ENCODE measurements around the gene ASNSD1.

Gene ASNSD1

GRCh38 chr2:189623049-189623448, 38.2 kb upstream of the ASNSD1 start:
- TF ChIP-seq, protein P1, sequence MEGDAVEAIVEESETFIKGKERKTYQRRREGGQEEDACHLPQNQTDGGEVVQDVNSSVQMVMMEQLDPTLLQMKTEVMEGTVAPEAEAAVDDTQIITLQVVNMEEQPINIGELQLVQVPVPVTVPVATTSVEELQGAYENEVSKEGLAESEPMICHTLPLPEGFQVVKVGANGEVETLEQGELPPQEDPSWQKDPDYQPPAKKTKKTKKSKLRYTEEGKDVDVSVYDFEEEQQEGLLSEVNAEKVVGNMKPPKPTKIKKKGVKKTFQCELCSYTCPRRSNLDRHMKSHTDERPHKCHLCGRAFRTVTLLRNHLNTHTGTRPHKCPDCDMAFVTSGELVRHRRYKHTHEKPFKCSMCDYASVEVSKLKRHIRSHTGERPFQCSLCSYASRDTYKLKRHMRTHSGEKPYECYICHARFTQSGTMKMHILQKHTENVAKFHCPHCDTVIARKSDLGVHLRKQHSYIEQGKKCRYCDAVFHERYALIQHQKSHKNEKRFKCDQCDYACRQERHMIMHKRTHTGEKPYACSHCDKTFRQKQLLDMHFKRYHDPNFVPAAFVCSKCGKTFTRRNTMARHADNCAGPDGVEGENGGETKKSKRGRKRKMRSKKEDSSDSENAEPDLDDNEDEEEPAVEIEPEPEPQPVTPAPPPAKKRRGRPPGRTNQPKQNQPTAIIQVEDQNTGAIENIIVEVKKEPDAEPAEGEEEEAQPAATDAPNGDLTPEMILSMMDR (IDR thresholded peaks at IDR 0.05), result no peak
- TF ChIP-seq ZFX (IDR thresholded peaks at IDR 0.05; ENCODE audit: borderline replicate concordance), result no peak
- no peak overlapping the region for H3K27ac ChIP-seq

DNA sequence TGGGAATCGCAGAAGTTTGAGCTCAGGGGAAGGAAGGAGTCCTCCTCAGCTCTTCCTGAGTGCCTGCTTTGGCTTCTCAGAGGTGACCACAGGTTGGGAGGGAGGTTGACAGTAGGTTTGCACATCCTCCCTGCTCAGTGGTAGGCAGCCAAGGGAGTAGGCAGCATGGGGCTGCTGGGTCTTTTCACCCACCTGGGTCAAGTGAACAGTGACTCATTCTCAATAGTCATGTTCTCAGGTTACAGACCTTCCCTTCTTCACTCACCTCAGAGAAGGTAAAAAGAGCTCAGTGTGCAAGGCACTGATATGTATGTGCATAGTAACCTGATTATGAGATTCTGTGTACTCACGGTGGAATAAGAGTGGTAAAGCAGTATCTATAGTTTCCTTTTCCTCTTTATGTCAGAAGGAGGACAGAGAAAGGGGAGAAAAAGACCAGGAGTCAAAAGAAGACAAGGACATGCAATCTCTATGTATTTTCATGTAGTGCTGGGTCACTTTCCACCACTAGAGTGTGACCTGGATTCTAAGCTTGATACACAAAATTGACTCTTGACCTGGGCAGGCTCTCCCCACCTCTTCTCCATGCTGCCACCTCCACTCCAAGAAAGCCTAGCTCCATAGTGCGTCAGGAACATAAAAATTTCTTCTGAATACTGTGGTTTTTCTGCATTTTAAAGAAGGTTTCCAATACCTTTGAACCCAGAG, 36.5 kb upstream of the ASNSD1 start:
- no peak for TF ChIP-seq ZFX (IDR thresholded peaks at IDR 0.05; ENCODE audit: borderline replicate concordance)
- TF ChIP-seq, protein P1 (IDR thresholded peaks at IDR 0.05), result no peak
- no peak overlapping the region for H3K27ac ChIP-seq

- H3K27ac ChIP-seq, result no peak overlapping the region
- TF ChIP-seq ZFX (IDR thresholded peaks at IDR 0.05; ENCODE audit: borderline replicate concordance), result no peak
- TF ChIP-seq, protein P1 (IDR thresholded peaks at IDR 0.05), result no peak
Observed at GRCh38 chr2:189625636-189626035, 35.6 kb upstream of the ASNSD1 start.

DNA sequence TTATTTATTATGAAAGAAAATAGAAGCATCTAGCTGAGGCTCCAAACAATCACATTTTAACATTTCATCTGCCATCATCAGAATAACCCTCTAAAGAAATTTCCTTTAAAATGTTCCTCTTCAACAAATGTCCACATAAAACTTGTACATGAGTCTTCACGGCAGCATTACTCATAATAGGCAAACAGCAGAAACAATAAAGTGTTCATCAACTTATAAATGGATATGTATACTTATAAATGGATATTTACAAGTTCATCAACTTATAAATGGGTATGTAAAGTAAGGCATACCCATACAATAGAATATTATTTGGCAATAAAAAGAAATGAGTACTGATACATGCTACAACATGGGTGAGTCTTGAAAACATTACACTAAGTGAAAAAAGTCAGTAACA, 33.5 kb upstream of the ASNSD1 start:
- TF ChIP-seq ZFX (IDR thresholded peaks at IDR 0.05; ENCODE audit: borderline replicate concordance), result no peak
- TF ChIP-seq, protein P1 (IDR thresholded peaks at IDR 0.05), result no peak
- H3K27ac ChIP-seq, result no peak overlapping the region

GRCh38 chr2:189628817-189629530, 32.3 kb upstream of the ASNSD1 start:
- no peak overlapping the region for H3K27ac ChIP-seq
- TF ChIP-seq ZFX (IDR thresholded peaks at IDR 0.05; ENCODE audit: borderline replicate concordance), result no peak
- TF ChIP-seq, protein P1 (IDR thresholded peaks at IDR 0.05), result no peak

- no peak for TF ChIP-seq ZFX (IDR thresholded peaks at IDR 0.05; ENCODE audit: borderline replicate concordance)
- TF ChIP-seq, protein P1 (IDR thresholded peaks at IDR 0.05), result no peak
- H3K27ac ChIP-seq, result no peak overlapping the region
Observed at GRCh38 chr2:189629531-189630453, 31.5 kb upstream of the ASNSD1 start.

Measured in 22Rv1 (cell line).